Neural progenitor cell (in vitro differentiated cells): ENCODE data around the gene JPT2. TPM values are rescaled to one million over a fixed set of nuclear protein-coding genes. Genes with fewer than 3 reads are reported as not detected.

Experiments used
- DNase-seq: peaks from one replicate; pipeline ENCODE4 v3.0.0-alpha.2; 2016; ENCODE audit warnings: low spot score
- H2AFZ ChIP-seq: fragments of 200-600 bp; sonication (generic); replicated peaks from 2 replicates; pipeline ENCODE4 v1.6.1; 2016; ENCODE audit warnings: antibody characterized with exemption
- H3F3A ChIP-seq: fragments of 200-600 bp; sonication (generic); 2 replicates; pipeline ENCODE4 v1.6.1; 2016; ENCODE audit warnings: antibody characterized with exemption, low read depth
- H3K27ac ChIP-seq: fragments of 200-600 bp; sonication (generic); 2 replicates; pipeline ENCODE4 v1.5.1; 2016; ENCODE audit warnings: mild to moderate bottlenecking
- H3K27me3 ChIP-seq: fragments of 200-600 bp; sonication (generic); 2 replicates; pipeline ENCODE4 v1.6.1; 2016; ENCODE audit warnings: mild to moderate bottlenecking, moderate library complexity
- H3K36me3 ChIP-seq: fragments of 200-600 bp; sonication (generic); 2 replicates; pipeline ENCODE4 v1.5.1; 2016
- H3K4me1 ChIP-seq: fragments of 200-600 bp; sonication (generic); 2 replicates; pipeline ENCODE4 v1.6.1; 2016; ENCODE audit warnings: mixed run types
- H3K4me2 ChIP-seq: fragments of 200-600 bp; sonication (generic); 2 replicates; pipeline ENCODE4 v1.6.1; 2016
- H3K4me3 ChIP-seq: fragments of 200-600 bp; sonication (generic); 2 replicates; pipeline ENCODE4 v1.5.1; 2016
- H3K79me2 ChIP-seq: fragments of 200-600 bp; sonication (generic); 2 replicates; pipeline ENCODE4 v1.6.1; 2016; ENCODE audit warnings: low read depth
- H3K9ac ChIP-seq: fragments of 200-600 bp; sonication (generic); 2 replicates; pipeline ENCODE4 v1.6.1; 2016
- H3K9me3 ChIP-seq: fragments of 200-600 bp; sonication (generic); 2 replicates; pipeline ENCODE4 v1.5.1; 2016; ENCODE audit warnings: low read depth
- H4K20me1 ChIP-seq: fragments of 200-600 bp; sonication (generic); 2 replicates; pipeline ENCODE4 v1.6.1; 2016; ENCODE audit warnings: low read depth
- H3K27ac Mint-ChIP-seq: 3 replicates; pipeline ENCODE4 v1.8.0; 2021; ENCODE audit warnings: mixed read lengths
- H3K27me3 Mint-ChIP-seq: 2 replicates; pipeline ENCODE4 v1.8.0; 2022; ENCODE audit warnings: low read depth, mild to moderate bottlenecking, inconsistent platforms, moderate library complexity, mixed read lengths; ENCODE audit not compliant: insufficient read depth
- H3K36me3 Mint-ChIP-seq: 3 replicates; pipeline ENCODE4 v1.8.0; 2021; ENCODE audit warnings: mixed read lengths
- H3K4me1 Mint-ChIP-seq: 3 replicates; pipeline ENCODE4 v1.8.0; 2021; ENCODE audit warnings: mixed read lengths
- H3K4me3 Mint-ChIP-seq: 3 replicates; pipeline ENCODE4 v1.8.0; 2021; ENCODE audit warnings: mild to moderate bottlenecking, moderate library complexity, mixed read lengths
- H3K9me3 Mint-ChIP-seq: 3 replicates; pipeline ENCODE4 v1.8.0; 2020; ENCODE audit warnings: mixed read lengths
- CTCF ChIP-seq: fragments of 200-600 bp; sonication (generic); IDR thresholded peaks from 2 replicates; pipeline ENCODE4 v1.5.1; 2017; ENCODE audit warnings: antibody characterized with exemption, mild to moderate bottlenecking
- EZH2 ChIP-seq: fragments of 200-600 bp; sonication (generic); IDR thresholded peaks from 2 replicates; pipeline ENCODE4 v1.6.1; 2017; ENCODE audit warnings: antibody characterized with exemption, mild to moderate bottlenecking, moderate library complexity
- EZH2phosphoT487 ChIP-seq: fragments of 200-600 bp; sonication (generic); IDR thresholded peaks from 2 replicates; pipeline ENCODE4 v1.6.1; 2017; ENCODE audit warnings: antibody characterized with exemption
- total RNA-seq: library from RNA; depleted of rRNA; stranded (reverse); fragments of >200 nt; gene quantifications from 2 replicates; pipeline ENCODE4 v1.2.3, GENCODE V29; 2015; ENCODE audit warnings: low replicate concordance

JPT2 gene
- total RNA-seq, 1 donor from 2014 or later: 187 TPM

DNA sequence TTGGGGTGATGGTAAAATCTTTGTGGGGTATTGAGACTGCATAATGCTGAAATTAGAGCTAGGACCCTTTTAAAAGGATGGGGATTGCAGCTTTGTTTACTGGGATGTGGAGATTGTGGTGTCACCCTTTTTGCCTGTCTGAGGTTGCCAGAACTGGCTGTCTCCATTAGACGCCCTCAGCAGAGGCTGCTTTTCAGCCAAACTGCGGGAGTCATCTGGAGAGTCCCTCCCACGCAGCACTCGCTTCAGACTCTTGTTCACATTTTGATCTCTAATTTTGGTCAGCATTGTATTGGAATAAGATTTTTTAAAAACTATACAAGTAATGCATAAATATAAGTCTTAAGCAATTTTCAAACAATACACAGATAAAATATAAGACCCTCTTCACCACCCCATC, 27.9 kb upstream of the JPT2 start:
- TF ChIP-seq EZH2phosphoT487 (no peak), CTCF (no peak), EZH2 (no peak)
- H3K36me3 ChIP-seq: peaks cover 3% of the 10 kb centered on the region
- H2AFZ ChIP-seq: no peak overlapping the region
- no peaks in the 10 kb centered on the region for H3K27me3 ChIP-seq
- no peak overlapping the region for H3K4me3 ChIP-seq
- H3K27ac Mint-ChIP-seq: no peak overlapping the region
- no peaks in the 10 kb centered on the region for H3K9me3 ChIP-seq
- peaks cover 3% of the 10 kb centered on the region for H3K27me3 Mint-ChIP-seq
- no peaks in the 10 kb centered on the region for H3K9me3 Mint-ChIP-seq
- no peak overlapping the region for H3K9ac ChIP-seq
- H3K27ac ChIP-seq: no peak overlapping the region
- peaks cover 6% of the 10 kb centered on the region for H3K4me1 ChIP-seq
- H3K4me2 ChIP-seq: no peak overlapping the region
- no peak overlapping the region for H3K4me3 Mint-ChIP-seq
- no peaks in the 10 kb centered on the region for H3F3A ChIP-seq
- peaks cover 46% of the 10 kb centered on the region for H4K20me1 ChIP-seq
- H3K36me3 Mint-ChIP-seq: peaks cover 30% of the 10 kb centered on the region
- no peak for DNase-seq
- H3K79me2 ChIP-seq: peaks cover 4% of the 10 kb centered on the region
- H3K4me1 Mint-ChIP-seq: peaks cover 5% of the 10 kb centered on the region

GRCh38 chr16:1651094-1651973, 26.7 kb upstream of the JPT2 start:
- no peak for DNase-seq
- Histone ChIP-seq H4K20me1 (peaks cover 34% of the 10 kb centered on the region), H3K27me3 (no peaks in the 10 kb centered on the region), H3K4me2 (no peak overlapping the region), H2AFZ (no peak overlapping the region), H3K36me3 (peaks cover 3% of the 10 kb centered on the region), H3K27ac (no peak overlapping the region), H3K9ac (no peak overlapping the region), H3K4me1 (peaks cover 5% of the 10 kb centered on the region), H3F3A (no peaks in the 10 kb centered on the region), H3K79me2 (peaks cover 4% of the 10 kb centered on the region), H3K4me3 (no peak overlapping the region), H3K9me3 (no peaks in the 10 kb centered on the region)
- H3K9me3 Mint-ChIP-seq: no peaks in the 10 kb centered on the region
- no peak for TF ChIP-seq CTCF
- TF ChIP-seq EZH2phosphoT487: no peak
- TF ChIP-seq EZH2: no peak
- H3K4me3 Mint-ChIP-seq: no peak overlapping the region
- H3K36me3 Mint-ChIP-seq: peaks cover 26% of the 10 kb centered on the region
- peaks cover 3% of the 10 kb centered on the region for H3K27me3 Mint-ChIP-seq
- H3K4me1 Mint-ChIP-seq: peaks cover 4% of the 10 kb centered on the region
- no peak overlapping the region for H3K27ac Mint-ChIP-seq

GRCh38 chr16:1651974-1652312, 26.1 kb upstream of the JPT2 start:
- no peak overlapping the region for H2AFZ ChIP-seq
- H3K79me2 ChIP-seq: peaks cover 4% of the 10 kb centered on the region
- Mint-ChIP-seq H3K4me3 (no peak overlapping the region), H3K4me1 (no peaks in the 10 kb centered on the region), H3K27ac (no peak overlapping the region), H3K36me3 (peaks cover 26% of the 10 kb centered on the region), H3K27me3 (peaks cover 3% of the 10 kb centered on the region), H3K9me3 (no peaks in the 10 kb centered on the region)
- peaks cover 28% of the 10 kb centered on the region for H4K20me1 ChIP-seq
- TF ChIP-seq CTCF: no peak
- no peak for TF ChIP-seq EZH2
- no peak for TF ChIP-seq EZH2phosphoT487
- DNase-seq: no peak
- H3K4me2 ChIP-seq: no peak overlapping the region
- H3K27ac ChIP-seq: no peak overlapping the region
- H3K36me3 ChIP-seq: peaks cover 3% of the 10 kb centered on the region
- H3F3A ChIP-seq: no peaks in the 10 kb centered on the region
- no peak overlapping the region for H3K9ac ChIP-seq
- no peaks in the 10 kb centered on the region for H3K4me1 ChIP-seq
- H3K27me3 ChIP-seq: no peaks in the 10 kb centered on the region
- no peak overlapping the region for H3K4me3 ChIP-seq
- no peaks in the 10 kb centered on the region for H3K9me3 ChIP-seq
